ENCODE data around the gene HOXB3. TPM values are rescaled to one million over a fixed set of nuclear protein-coding genes. Genes with fewer than 3 reads are reported as not detected.

Gene HOXB3
- total and polyA plus RNA-seq, 2 donors (not counting 1 experiment from before 2014, with no cell fraction given), result 15.7 to 28.6 TPM

DNA sequence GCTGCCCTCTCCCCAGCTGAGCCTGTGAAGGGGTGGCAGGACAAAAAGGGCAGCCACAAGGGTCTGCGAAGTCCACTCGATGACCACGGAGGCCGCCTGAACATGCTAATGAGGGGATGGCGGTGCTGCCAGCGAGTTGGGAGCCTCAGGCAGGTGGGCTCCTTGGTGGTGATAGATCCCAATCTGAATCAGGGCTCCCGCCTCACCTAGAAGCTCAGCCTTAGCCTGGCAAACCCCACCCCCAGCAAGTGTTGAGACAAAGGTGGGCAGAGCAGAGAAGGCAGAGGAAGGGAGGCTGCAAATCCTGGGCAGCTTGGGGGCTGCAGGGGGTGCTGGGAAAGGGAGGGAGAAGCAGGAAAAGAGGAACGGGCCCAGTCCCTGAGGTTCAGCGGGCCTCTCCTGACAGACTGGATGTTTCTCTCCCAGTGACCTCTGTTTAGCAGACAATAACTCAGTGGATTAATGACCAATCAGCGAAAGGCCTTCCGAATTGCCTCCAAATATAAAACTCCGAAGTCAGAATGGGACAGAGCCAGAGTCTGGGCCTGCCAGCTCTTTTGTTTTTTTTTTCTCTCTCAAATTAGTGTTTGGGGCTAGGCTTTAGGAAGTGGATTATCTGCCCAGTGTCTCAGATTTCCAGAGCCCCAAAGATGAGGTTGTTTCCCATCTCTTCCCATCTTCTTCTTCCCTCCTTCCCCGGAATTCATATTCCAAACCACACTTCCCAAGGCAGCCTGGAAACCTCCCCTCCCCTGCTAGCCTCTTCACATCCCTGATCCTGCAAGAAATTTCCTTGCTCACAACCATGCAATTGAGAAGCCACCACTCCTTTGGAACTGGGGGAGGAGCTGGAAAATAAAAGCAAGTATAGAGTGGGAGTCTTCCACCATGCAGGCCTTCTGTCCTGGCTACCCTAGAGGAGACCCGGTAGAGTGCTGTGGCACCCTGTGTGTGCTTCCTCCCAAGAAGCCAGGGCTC is 29.9 kb downstream of the HOXB3 start:
- peak overlapping the region; percentile 40 to 82 (median 75) for H3K4me3 ChIP-seq (replicated peaks in 1 of 4; ENCODE audit: control extremely low read depth in 1 of 4, insufficient read depth in 1 of 4, low read depth in 3 of 4, low read length in 4 of 4)
- peak overlapping the region; percentile 76 for H3K27ac ChIP-seq (ENCODE audit: insufficient read depth, low read length)
- H2AFZ ChIP-seq (ENCODE audit: low read length), result no peak overlapping the region
- no peaks in the 10 kb centered on the region for H3K27me3 ChIP-seq (ENCODE audit: control insufficient read depth, insufficient read depth, low read length)
- H3K4me2 ChIP-seq (ENCODE audit: extremely low read depth, insufficient read depth, low read length), result peak overlapping the region; percentile 100
- peaks cover 56% of the 10 kb centered on the region for H3K4me1 ChIP-seq (ENCODE audit: control insufficient read depth, extremely low read depth, insufficient read depth, low read length)
- peaks cover 98% of the 10 kb centered on the region for H3K79me2 ChIP-seq (ENCODE audit: control insufficient read depth, insufficient read depth, low read length)
- H4K20me1 ChIP-seq (ENCODE audit: control insufficient read depth, extremely low read depth, insufficient read depth, low read length), result no peaks in the 10 kb centered on the region
- peak in 1 of 2 donors; percentile 90 for DNase-seq (ENCODE audit: low read depth in 2 of 2)
- TF ChIP-seq, protein P1, sequence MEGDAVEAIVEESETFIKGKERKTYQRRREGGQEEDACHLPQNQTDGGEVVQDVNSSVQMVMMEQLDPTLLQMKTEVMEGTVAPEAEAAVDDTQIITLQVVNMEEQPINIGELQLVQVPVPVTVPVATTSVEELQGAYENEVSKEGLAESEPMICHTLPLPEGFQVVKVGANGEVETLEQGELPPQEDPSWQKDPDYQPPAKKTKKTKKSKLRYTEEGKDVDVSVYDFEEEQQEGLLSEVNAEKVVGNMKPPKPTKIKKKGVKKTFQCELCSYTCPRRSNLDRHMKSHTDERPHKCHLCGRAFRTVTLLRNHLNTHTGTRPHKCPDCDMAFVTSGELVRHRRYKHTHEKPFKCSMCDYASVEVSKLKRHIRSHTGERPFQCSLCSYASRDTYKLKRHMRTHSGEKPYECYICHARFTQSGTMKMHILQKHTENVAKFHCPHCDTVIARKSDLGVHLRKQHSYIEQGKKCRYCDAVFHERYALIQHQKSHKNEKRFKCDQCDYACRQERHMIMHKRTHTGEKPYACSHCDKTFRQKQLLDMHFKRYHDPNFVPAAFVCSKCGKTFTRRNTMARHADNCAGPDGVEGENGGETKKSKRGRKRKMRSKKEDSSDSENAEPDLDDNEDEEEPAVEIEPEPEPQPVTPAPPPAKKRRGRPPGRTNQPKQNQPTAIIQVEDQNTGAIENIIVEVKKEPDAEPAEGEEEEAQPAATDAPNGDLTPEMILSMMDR (conservative IDR thresholded peaks at IDR 0.05 in 1 of 2, IDR thresholded peaks at IDR 0.05 in 1 of 2; ENCODE audit: low read depth in 1 of 2, low read length in 2 of 2), result peak in 1 of 2 donors; percentile 18
- no peak for TF ChIP-seq EZH2 (IDR thresholded peaks at IDR 0.05; ENCODE audit: low read length, missing control alignments)
- H3K9me3 ChIP-seq (ENCODE audit: control insufficient read depth, insufficient read depth, low read depth, low read length), result no peaks in the 10 kb centered on the region
- peaks cover 10% of the 10 kb centered on the region for H3K36me3 ChIP-seq (ENCODE audit: control insufficient read depth, insufficient read depth, low read length)
- H3K9ac ChIP-seq (ENCODE audit: insufficient read depth, low read length), result no peak overlapping the region

DNA sequence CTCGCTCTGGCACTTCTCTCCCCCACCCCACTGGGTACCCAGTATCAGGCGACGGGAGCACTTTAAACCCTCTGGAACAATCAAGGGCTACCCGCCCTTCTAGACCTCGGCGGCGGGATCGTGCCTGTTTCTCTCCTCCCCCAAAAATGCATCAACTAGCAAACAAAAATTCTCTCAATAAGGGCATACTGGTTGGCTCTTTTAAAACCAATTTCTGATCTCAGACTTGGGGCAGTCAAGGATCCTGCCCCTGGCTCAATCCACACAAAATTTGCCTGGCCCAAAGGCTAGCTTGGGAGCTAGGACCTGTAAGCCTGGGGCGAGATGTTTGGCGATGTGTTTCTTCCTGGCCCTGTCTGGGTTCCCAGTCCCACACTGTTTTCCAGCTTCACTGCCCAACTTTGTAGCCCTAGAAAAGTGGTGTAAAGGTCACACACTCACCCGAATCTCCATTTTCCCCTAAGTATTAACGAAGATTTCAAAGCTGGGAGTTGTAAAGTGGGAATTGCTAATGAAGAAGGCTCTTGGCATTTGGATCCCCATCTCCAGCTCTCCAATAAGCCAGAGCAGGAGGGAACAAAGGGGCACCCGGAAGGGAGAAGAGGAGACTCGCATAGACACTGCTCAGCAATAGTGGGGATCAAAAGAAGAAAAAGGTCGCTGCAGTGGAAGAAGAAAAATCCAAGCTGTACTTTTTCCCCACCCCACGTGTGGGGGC is 30.8 kb downstream of the HOXB3 start:
- H3K27me3 ChIP-seq (ENCODE audit: control insufficient read depth, insufficient read depth, low read length), result no peaks in the 10 kb centered on the region
- H3K4me1 ChIP-seq (ENCODE audit: control insufficient read depth, extremely low read depth, insufficient read depth, low read length), result peaks cover 56% of the 10 kb centered on the region
- peak overlapping the region; percentile 67 to 82 (median 75) for H3K4me3 ChIP-seq (replicated peaks in 1 of 4; ENCODE audit: control extremely low read depth in 1 of 4, insufficient read depth in 1 of 4, low read depth in 3 of 4, low read length in 4 of 4)
- peak overlapping the region; percentile 76 for H3K27ac ChIP-seq (ENCODE audit: insufficient read depth, low read length)
- no peaks in the 10 kb centered on the region for H3K9me3 ChIP-seq (ENCODE audit: control insufficient read depth, insufficient read depth, low read depth, low read length)
- H4K20me1 ChIP-seq (ENCODE audit: control insufficient read depth, extremely low read depth, insufficient read depth, low read length), result no peaks in the 10 kb centered on the region
- H3K9ac ChIP-seq (ENCODE audit: insufficient read depth, low read length), result peak overlapping the region; percentile 48
- TF ChIP-seq, protein P1 (conservative IDR thresholded peaks at IDR 0.05 in 1 of 2, IDR thresholded peaks at IDR 0.05 in 1 of 2; ENCODE audit: low read depth in 1 of 2, low read length in 2 of 2), result no peak
- no peak for TF ChIP-seq EZH2 (IDR thresholded peaks at IDR 0.05; ENCODE audit: low read length, missing control alignments)
- H3K4me2 ChIP-seq (ENCODE audit: extremely low read depth, insufficient read depth, low read length), result peak overlapping the region; percentile 100
- H3K36me3 ChIP-seq (ENCODE audit: control insufficient read depth, insufficient read depth, low read length), result peaks cover 13% of the 10 kb centered on the region
- H3K79me2 ChIP-seq (ENCODE audit: control insufficient read depth, insufficient read depth, low read length), result peaks cover 98% of the 10 kb centered on the region
- no peak overlapping the region for H2AFZ ChIP-seq (ENCODE audit: low read length)
- DNase-seq (ENCODE audit: low read depth in 2 of 2), result peak in 1 of 2 donors; percentile 64

DNA sequence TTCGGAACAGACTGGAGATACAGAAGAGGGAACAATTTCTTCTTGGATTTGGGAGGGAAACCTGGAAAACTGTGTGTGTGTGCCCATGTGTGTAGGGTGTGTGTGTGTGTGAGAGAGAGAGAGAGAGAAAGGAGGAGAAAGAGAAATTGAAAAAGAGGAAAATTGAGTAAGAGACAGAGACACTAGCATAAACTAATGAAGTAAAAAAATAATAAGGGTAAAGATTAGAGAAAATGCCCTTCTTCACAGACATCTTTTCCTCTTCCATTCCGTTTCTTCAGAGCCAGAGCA is 31.3 kb downstream of the HOXB3 start:
- peak overlapping the region; percentile 76 for H3K27ac ChIP-seq (ENCODE audit: insufficient read depth, low read length)
- H3K9me3 ChIP-seq (ENCODE audit: control insufficient read depth, insufficient read depth, low read depth, low read length), result no peaks in the 10 kb centered on the region
- peaks cover 15% of the 10 kb centered on the region for H3K36me3 ChIP-seq (ENCODE audit: control insufficient read depth, insufficient read depth, low read length)
- H3K4me2 ChIP-seq (ENCODE audit: extremely low read depth, insufficient read depth, low read length), result peak overlapping the region; percentile 100
- DNase-seq (ENCODE audit: low read depth in 2 of 2), result peak in 1 of 2 donors; percentile 42
- no peaks in the 10 kb centered on the region for H3K27me3 ChIP-seq (ENCODE audit: control insufficient read depth, insufficient read depth, low read length)
- peaks cover 99% of the 10 kb centered on the region for H3K79me2 ChIP-seq (ENCODE audit: control insufficient read depth, insufficient read depth, low read length)
- peaks cover 59% of the 10 kb centered on the region for H3K4me1 ChIP-seq (ENCODE audit: control insufficient read depth, extremely low read depth, insufficient read depth, low read length)
- no peak for TF ChIP-seq EZH2 (IDR thresholded peaks at IDR 0.05; ENCODE audit: low read length, missing control alignments)
- TF ChIP-seq, protein P1 (conservative IDR thresholded peaks at IDR 0.05 in 1 of 2, IDR thresholded peaks at IDR 0.05 in 1 of 2; ENCODE audit: low read depth in 1 of 2, low read length in 2 of 2), result no peak
- no peak overlapping the region for H2AFZ ChIP-seq (ENCODE audit: low read length)
- H3K4me3 ChIP-seq (replicated peaks in 1 of 4; ENCODE audit: control extremely low read depth in 1 of 4, insufficient read depth in 1 of 4, low read depth in 3 of 4, low read length in 4 of 4), result peak overlapping the region; percentile 67 to 82 (median 75)
- no peaks in the 10 kb centered on the region for H4K20me1 ChIP-seq (ENCODE audit: control insufficient read depth, extremely low read depth, insufficient read depth, low read length)
- H3K9ac ChIP-seq (ENCODE audit: insufficient read depth, low read length), result no peak overlapping the region

Measured in fibroblast of lung (primary cell).